ENCODE measurements around the gene CNTNAP2. TPM values are rescaled to one million over a fixed set of nuclear protein-coding genes. Genes with fewer than 3 reads are reported as not detected.
A peak's percentile ranks its signal among the peaks of the same experiment; 100 is the strongest.

CNTNAP2 gene
- total RNA-seq, 2 donors from 2014 or later: 0.29 to 1.1 TPM

- ATAC-seq (no peak), DNase-seq (no peak)
- intact Hi-C loops (cut with DNase I): no loop called here
Observed at GRCh38 chr7:148214101-148214500, 2097.5 kb downstream of the CNTNAP2 start.

GRCh38 chr7:148218603-148219002 is 2102.0 kb downstream of the CNTNAP2 start:
- intact Hi-C loops (cut with DNase I): no loop called here
- ATAC-seq (no peak), DNase-seq (no peak)

- intact Hi-C loops (cut with DNase I): no loop called here
- no peak for ATAC-seq
Observed at GRCh38 chr7:148222721-148223120, 2106.1 kb downstream of the CNTNAP2 start.

GRCh38 chr7:148223160-148223559 is 2106.6 kb downstream of the CNTNAP2 start:
- no peak for ATAC-seq
- intact Hi-C loops (cut with DNase I): no loop called here

More at GRCh38 chr7:148222721-148223120, 2106.1 kb downstream of the CNTNAP2 start:
- DNase-seq: no peak

GRCh38 chr7:148223738-148224137 is 2107.1 kb downstream of the CNTNAP2 start:
- intact Hi-C loops (cut with DNase I): no loop called here
- DNase-seq: no peak
- ATAC-seq: peak in 1 of 2 donors; percentile 38

More at GRCh38 chr7:148223160-148223559, 2106.6 kb downstream of the CNTNAP2 start:
- no peak for DNase-seq

- intact Hi-C loops (cut with DNase I): no loop called here
- ATAC-seq: peak in 1 of 2 donors; percentile 16
Observed at GRCh38 chr7:148230296-148230695, 2113.7 kb downstream of the CNTNAP2 start.

GRCh38 chr7:148230883-148231282 is 2114.3 kb downstream of the CNTNAP2 start:
- ATAC-seq: no peak
- intact Hi-C loops (cut with DNase I): no loop called here
- DNase-seq: no peak

More at GRCh38 chr7:148230296-148230695, 2113.7 kb downstream of the CNTNAP2 start:
- DNase-seq: peak; percentile 25

- DNase-seq: no peak
- intact Hi-C loops (cut with DNase I): no loop called here
- ATAC-seq: peak; percentile 96 to 98
Observed at GRCh38 chr7:148232784-148233183, 2116.2 kb downstream of the CNTNAP2 start.

- DNase-seq (no peak), ATAC-seq (no peak)
- intact Hi-C loops (cut with DNase I): no loop called here
Observed at GRCh38 chr7:148234715-148235114, 2118.1 kb downstream of the CNTNAP2 start.

- DNase-seq (no peak), ATAC-seq (peak; percentile 39 to 75)
- intact Hi-C loops (cut with DNase I): loop anchor here in 1 of 2 donors (2.0 kb wide), 1 partner anchor 54 kb away; no protein-coding TSS in a partner anchor
Observed at GRCh38 chr7:148238761-148239325, 2122.2 kb downstream of the CNTNAP2 start.

- ATAC-seq: no peak
Observed at GRCh38 chr7:148241700-148242293, 2125.2 kb downstream of the CNTNAP2 start.

GRCh38 chr7:148242294-148242821 is 2125.8 kb downstream of the CNTNAP2 start:
- DNase-seq (no peak), ATAC-seq (peak; percentile 88 to 92)
- intact Hi-C loops (cut with DNase I): loop anchor here (1.0 to 10.0 kb wide), 2 partner anchors 128 to 132 kb away; no protein-coding TSS in a partner anchor

More at GRCh38 chr7:148241700-148242293, 2125.2 kb downstream of the CNTNAP2 start:
- DNase-seq: no peak
- intact Hi-C loops (cut with DNase I): loop anchor here (1.0 to 10.0 kb wide), 2 partner anchors 127 to 131 kb away; no protein-coding TSS in a partner anchor

GRCh38 chr7:148245381-148245780 is 2128.8 kb downstream of the CNTNAP2 start:
- ATAC-seq: no peak
- intact Hi-C loops (cut with DNase I): loop anchor here in 1 of 2 donors (10.0 kb wide), 1 partner anchor 131 kb away; no protein-coding TSS in a partner anchor
- no peak for DNase-seq

- ATAC-seq (no peak), DNase-seq (no peak)
- intact Hi-C loops (cut with DNase I): no loop called here
Observed at GRCh38 chr7:148253629-148254028, 2137.0 kb downstream of the CNTNAP2 start.

GRCh38 chr7:148255333-148255732 is 2138.7 kb downstream of the CNTNAP2 start:
- ATAC-seq: no peak
- no peak for DNase-seq
- intact Hi-C loops (cut with DNase I): no loop called here

GRCh38 chr7:148256433-148256832 is 2139.8 kb downstream of the CNTNAP2 start:
- DNase-seq (no peak), ATAC-seq (no peak)
- intact Hi-C loops (cut with DNase I): no loop called here

- intact Hi-C loops (cut with DNase I): loop anchor here in 1 of 2 donors (5.0 to 10.0 kb wide), 2 partner anchors 704 to 1018 kb away; no protein-coding TSS in a partner anchor
- ATAC-seq (peak; percentile 35 to 70), DNase-seq (no peak)
Observed at GRCh38 chr7:148260599-148260998, 2144.0 kb downstream of the CNTNAP2 start.

GRCh38 chr7:148261523-148261922 is 2144.9 kb downstream of the CNTNAP2 start:
- no peak for DNase-seq
- intact Hi-C loops (cut with DNase I): loop anchor here in 1 of 2 donors (5.0 to 10.0 kb wide), 2 partner anchors 703 to 1019 kb away; no protein-coding TSS in a partner anchor
- no peak for ATAC-seq

GRCh38 chr7:148261996-148262688 is 2145.5 kb downstream of the CNTNAP2 start:
- DNase-seq (no peak), ATAC-seq (peak in 1 of 2 donors; percentile 15)
- intact Hi-C loops (cut with DNase I): loop anchor here in 1 of 2 donors (5.0 to 10.0 kb wide), 2 partner anchors 703 to 1020 kb away; no protein-coding TSS in a partner anchor

Measured in left cardiac atrium (tissue), 4 donors.